ENCODE measurements around the gene EBLN2. TPM values are rescaled to one million over a fixed set of nuclear protein-coding genes. Genes with fewer than 3 reads are reported as not detected.

EBLN2 gene
- total RNA-seq, 1 donor from 2014 or later, result 4.6 TPM

DNA sequence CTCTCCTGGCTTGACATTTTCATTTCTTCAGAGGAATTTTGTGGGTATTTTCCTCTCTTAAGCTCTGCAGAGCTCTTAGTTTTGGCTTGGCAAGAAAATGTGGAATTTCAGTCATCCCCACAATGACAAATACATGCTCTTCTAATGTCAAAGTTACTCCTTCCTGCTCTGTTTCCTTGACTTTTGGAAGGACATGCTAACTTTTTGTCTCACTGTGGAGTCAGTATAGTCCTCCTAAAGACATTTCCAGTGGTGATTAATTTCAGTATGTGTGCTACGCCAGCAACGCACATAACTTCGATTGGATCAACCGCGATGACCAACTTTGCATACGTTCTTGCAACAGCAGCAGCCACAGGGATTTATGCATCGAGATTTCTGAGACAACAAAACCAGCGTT is 13.3 kb downstream of the EBLN2 start:
- Mint-ChIP-seq H3K9me3 (ENCODE audit: unreplicated experiment) (no peaks in the 10 kb centered on the region), H3K27ac (ENCODE audit: unreplicated experiment) (no peak overlapping the region), H3K36me3 (ENCODE audit: unreplicated experiment) (no peaks in the 10 kb centered on the region), H3K4me3 (ENCODE audit: unreplicated experiment) (no peak overlapping the region), H3K4me1 (ENCODE audit: unreplicated experiment) (peaks cover 33% of the 10 kb centered on the region), H3K27me3 (ENCODE audit: unreplicated experiment) (no peaks in the 10 kb centered on the region)
- DNase-seq (ENCODE audit: extremely low spot score, unreplicated experiment), result no peak
- TF ChIP-seq, protein P1, sequence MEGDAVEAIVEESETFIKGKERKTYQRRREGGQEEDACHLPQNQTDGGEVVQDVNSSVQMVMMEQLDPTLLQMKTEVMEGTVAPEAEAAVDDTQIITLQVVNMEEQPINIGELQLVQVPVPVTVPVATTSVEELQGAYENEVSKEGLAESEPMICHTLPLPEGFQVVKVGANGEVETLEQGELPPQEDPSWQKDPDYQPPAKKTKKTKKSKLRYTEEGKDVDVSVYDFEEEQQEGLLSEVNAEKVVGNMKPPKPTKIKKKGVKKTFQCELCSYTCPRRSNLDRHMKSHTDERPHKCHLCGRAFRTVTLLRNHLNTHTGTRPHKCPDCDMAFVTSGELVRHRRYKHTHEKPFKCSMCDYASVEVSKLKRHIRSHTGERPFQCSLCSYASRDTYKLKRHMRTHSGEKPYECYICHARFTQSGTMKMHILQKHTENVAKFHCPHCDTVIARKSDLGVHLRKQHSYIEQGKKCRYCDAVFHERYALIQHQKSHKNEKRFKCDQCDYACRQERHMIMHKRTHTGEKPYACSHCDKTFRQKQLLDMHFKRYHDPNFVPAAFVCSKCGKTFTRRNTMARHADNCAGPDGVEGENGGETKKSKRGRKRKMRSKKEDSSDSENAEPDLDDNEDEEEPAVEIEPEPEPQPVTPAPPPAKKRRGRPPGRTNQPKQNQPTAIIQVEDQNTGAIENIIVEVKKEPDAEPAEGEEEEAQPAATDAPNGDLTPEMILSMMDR (IDR thresholded peaks at IDR 0.05), result no peak

- H3K9me3 Mint-ChIP-seq (ENCODE audit: unreplicated experiment), result no peaks in the 10 kb centered on the region
- no peak overlapping the region for H3K4me3 Mint-ChIP-seq (ENCODE audit: unreplicated experiment)
- H3K27me3 Mint-ChIP-seq (ENCODE audit: unreplicated experiment), result no peaks in the 10 kb centered on the region
- DNase-seq (ENCODE audit: extremely low spot score, unreplicated experiment), result no peak
- TF ChIP-seq, protein P1 (IDR thresholded peaks at IDR 0.05), result no peak
- no peak overlapping the region for H3K27ac Mint-ChIP-seq (ENCODE audit: unreplicated experiment)
- no peaks in the 10 kb centered on the region for H3K4me1 Mint-ChIP-seq (ENCODE audit: unreplicated experiment)
- no peaks in the 10 kb centered on the region for H3K36me3 Mint-ChIP-seq (ENCODE audit: unreplicated experiment)
Measured at GRCh38 chr3:73080216-73080966, 18.9 kb downstream of the EBLN2 start.

DNA sequence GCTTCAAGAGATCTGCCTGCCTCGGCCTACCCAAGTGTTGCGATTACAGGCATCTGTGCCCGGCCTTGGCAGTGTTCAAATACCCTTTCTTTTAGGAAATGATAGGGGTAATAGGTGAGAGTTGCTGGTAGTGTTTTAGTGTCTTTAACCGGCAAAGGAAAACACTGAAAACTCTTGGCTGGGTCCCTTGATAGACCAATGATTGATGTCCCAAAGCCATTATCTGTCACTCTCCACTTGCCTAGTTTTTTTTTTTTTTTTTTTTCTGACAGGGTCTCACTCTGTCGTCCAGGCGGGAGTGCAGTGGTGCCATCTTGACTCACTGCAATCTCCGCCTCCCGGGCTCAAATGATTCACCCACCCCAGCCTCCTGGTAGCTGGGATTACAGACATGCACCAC is 19.7 kb downstream of the EBLN2 start:
- Mint-ChIP-seq H3K27me3 (ENCODE audit: unreplicated experiment) (peaks cover 1% of the 10 kb centered on the region), H3K9me3 (ENCODE audit: unreplicated experiment) (no peaks in the 10 kb centered on the region), H3K27ac (ENCODE audit: unreplicated experiment) (no peak overlapping the region), H3K4me3 (ENCODE audit: unreplicated experiment) (no peak overlapping the region), H3K4me1 (ENCODE audit: unreplicated experiment) (peaks cover 3% of the 10 kb centered on the region), H3K36me3 (ENCODE audit: unreplicated experiment) (no peaks in the 10 kb centered on the region)
- TF ChIP-seq, protein P1 (IDR thresholded peaks at IDR 0.05), result no peak
- no peak for DNase-seq (ENCODE audit: extremely low spot score, unreplicated experiment)

DNA sequence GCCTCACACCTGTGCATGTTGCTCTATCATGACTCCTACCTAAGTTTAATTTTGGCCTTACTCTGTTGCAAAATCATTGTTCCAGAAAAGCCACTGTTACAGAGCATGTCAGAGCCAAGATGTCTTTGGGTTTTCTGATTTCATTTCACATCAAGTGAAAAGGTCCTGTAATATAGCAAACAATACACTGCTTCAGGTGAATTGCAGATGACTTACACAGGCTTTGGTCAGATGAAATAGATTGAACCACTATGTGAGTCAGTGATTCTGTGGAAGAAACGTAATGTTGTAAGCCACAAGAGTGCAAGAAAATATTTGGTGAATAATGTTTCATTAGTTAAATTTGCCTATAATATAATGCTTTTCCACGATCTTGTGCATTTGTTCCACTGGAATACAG is 22.7 kb downstream of the EBLN2 start:
- H3K36me3 Mint-ChIP-seq (ENCODE audit: unreplicated experiment), result no peaks in the 10 kb centered on the region
- TF ChIP-seq, protein P1 (IDR thresholded peaks at IDR 0.05), result no peak
- H3K4me1 Mint-ChIP-seq (ENCODE audit: unreplicated experiment), result peaks cover 5% of the 10 kb centered on the region
- peaks cover 2% of the 10 kb centered on the region for H3K27me3 Mint-ChIP-seq (ENCODE audit: unreplicated experiment)
- no peak overlapping the region for H3K27ac Mint-ChIP-seq (ENCODE audit: unreplicated experiment)
- no peak overlapping the region for H3K4me3 Mint-ChIP-seq (ENCODE audit: unreplicated experiment)
- DNase-seq (ENCODE audit: extremely low spot score, unreplicated experiment), result no peak
- H3K9me3 Mint-ChIP-seq (ENCODE audit: unreplicated experiment), result no peaks in the 10 kb centered on the region

- TF ChIP-seq, protein P1 (IDR thresholded peaks at IDR 0.05), result peak; percentile 87
- Mint-ChIP-seq H3K4me3 (ENCODE audit: unreplicated experiment) (no peak overlapping the region), H3K27me3 (ENCODE audit: unreplicated experiment) (peaks cover 10% of the 10 kb centered on the region), H3K27ac (ENCODE audit: unreplicated experiment) (no peak overlapping the region), H3K4me1 (ENCODE audit: unreplicated experiment) (peaks cover 5% of the 10 kb centered on the region), H3K9me3 (ENCODE audit: unreplicated experiment) (no peaks in the 10 kb centered on the region), H3K36me3 (ENCODE audit: unreplicated experiment) (no peaks in the 10 kb centered on the region)
- no peak for DNase-seq (ENCODE audit: extremely low spot score, unreplicated experiment)
Measured at GRCh38 chr3:73086071-73086494, 24.6 kb downstream of the EBLN2 start.

All from osteocyte (in vitro differentiated cells).